ENCODE data around the gene AP1M2.

The AP1M2 gene

GRCh38 chr19:10568826-10569651 lies 18.1 kb downstream of the AP1M2 start, which contains the start of gene CDKN2D:
CDKN2D (minus strand) TSS chr19:10568979; CDS start chr19:10568653, 326 bp downstream.
- TF ChIP-seq CTCF (conservative IDR thresholded peaks at IDR 0.05; ENCODE audit: low read depth, low read length) = no peak
- DNase-seq (ENCODE audit: low read depth) = peak; percentile 96
- H3K4me3 ChIP-seq (ENCODE audit: low read length) = peak within 1 kb of the TSS; percentile 62

DNA sequence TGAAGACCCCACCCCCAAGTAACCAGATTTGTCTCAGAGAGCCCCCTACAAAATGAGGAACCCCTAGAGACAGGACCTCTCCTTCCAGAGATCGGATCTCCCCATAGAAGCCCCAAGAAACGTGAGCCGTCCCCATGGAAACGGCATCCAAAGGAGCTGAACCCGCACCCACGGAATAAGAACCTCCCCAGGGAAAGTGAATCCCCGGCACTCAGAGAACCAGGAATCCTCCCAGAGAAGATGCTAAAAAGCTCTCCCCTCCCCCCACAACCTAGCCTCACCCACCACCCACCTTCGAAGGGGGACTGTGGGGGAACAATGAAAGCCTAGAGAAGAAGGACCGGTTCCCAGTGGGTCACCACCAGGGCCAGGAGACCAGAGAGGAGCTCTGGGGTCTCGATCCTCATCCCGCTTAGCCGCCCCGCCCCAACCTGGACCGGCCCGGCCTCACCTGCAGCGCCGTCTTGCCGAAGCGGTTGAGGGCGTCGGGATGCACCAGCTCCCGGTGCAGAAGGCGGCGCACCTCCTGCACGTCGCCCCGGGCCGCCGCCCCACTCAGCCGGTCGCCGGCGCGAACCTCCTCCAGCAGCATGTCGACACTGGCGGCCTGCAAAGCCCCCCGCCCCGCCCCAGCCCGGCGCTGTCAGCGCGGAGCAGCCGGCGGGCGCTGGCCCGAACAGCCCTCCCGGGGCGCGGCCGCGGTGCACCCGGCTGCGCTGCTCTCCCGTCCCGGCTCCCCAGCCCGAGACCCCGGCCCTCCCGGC lies 18.9 kb downstream of the AP1M2 start:
- DNase-seq (ENCODE audit: low read depth) = no peak
- H3K4me3 ChIP-seq (ENCODE audit: low read length) = peak overlapping the region; percentile 62
- TF ChIP-seq CTCF (conservative IDR thresholded peaks at IDR 0.05; ENCODE audit: low read depth, low read length) = no peak

DNA sequence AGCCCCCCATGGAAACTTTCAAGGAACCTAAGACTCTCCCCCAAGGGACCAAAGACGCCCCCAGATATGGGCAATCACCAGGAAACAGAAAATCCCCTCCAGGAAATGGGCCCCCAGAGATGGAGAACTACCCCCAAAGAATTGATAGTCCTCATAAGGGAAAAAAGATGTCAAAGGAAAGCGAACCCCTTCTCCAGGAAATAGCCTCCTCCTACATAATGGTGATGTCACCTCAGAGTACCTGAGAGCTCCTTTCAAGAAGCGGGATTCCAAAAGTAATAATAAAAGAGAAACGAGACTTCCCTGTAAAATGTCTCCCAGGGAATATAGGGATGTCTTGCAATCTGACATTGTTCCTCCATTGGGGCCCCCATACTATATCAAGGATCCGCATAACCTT lies 19.5 kb downstream of the AP1M2 start:
- TF ChIP-seq CTCF (conservative IDR thresholded peaks at IDR 0.05; ENCODE audit: low read depth, low read length) = no peak
- no peak for DNase-seq (ENCODE audit: low read depth)
- H3K4me3 ChIP-seq (ENCODE audit: low read length) = peak overlapping the region; percentile 62

DNA sequence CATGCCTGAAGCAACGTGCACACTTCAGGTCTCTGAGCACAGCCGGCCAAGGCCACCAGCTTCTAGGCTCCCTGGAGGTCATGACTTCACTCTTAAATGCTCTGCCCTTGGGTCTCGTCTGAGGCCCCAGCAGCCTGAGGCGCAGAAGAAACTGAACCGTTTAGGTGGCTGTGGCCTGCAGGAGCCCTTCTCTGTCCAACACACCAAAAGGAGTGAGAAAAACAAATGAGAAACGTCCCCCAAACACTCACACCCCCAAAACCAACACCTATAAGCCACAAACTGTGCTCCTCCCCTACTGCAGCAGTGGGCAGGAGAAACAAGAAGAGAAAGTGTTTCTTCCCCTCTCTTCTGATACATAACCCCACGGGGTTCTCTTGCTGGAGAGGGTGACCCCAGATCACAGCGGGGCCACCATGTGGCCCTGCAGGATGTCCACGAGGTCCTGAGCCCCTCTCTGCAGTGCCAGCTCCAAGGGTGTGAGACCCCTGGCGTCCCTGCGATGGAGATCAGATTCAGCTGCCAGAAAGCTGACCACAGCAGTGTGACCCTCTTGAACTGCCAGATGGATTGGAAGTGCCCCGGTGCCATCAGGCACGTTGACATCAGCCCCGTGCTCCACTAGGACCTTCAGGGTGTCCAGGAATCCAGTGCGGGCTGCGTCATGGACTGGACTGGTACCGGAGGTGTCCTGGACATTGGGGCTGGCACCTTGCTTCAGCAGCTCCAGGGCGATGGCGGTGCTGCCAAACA lies 20.3 kb downstream of the AP1M2 start:
- no peak overlapping the region for H3K4me3 ChIP-seq (ENCODE audit: low read length)
- TF ChIP-seq CTCF (conservative IDR thresholded peaks at IDR 0.05; ENCODE audit: low read depth, low read length) = no peak
- DNase-seq (ENCODE audit: low read depth) = no peak

DNA sequence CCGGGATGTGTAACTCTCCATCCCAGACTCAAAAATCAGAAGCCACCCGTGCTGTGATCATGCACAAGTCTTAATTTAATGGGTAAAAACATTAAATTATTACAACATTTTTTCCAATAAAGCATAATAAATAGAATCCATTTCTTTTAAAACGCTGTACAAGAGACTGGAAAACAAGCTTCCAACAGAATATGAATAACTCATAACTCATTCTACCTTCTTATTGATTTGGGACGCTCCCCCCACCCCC lies 20.8 kb downstream of the AP1M2 start:
- H3K4me3 ChIP-seq (ENCODE audit: low read length) = peak overlapping the region; percentile 87
- DNase-seq (ENCODE audit: low read depth) = no peak
- no peak for TF ChIP-seq CTCF (conservative IDR thresholded peaks at IDR 0.05; ENCODE audit: low read depth, low read length)

DNA sequence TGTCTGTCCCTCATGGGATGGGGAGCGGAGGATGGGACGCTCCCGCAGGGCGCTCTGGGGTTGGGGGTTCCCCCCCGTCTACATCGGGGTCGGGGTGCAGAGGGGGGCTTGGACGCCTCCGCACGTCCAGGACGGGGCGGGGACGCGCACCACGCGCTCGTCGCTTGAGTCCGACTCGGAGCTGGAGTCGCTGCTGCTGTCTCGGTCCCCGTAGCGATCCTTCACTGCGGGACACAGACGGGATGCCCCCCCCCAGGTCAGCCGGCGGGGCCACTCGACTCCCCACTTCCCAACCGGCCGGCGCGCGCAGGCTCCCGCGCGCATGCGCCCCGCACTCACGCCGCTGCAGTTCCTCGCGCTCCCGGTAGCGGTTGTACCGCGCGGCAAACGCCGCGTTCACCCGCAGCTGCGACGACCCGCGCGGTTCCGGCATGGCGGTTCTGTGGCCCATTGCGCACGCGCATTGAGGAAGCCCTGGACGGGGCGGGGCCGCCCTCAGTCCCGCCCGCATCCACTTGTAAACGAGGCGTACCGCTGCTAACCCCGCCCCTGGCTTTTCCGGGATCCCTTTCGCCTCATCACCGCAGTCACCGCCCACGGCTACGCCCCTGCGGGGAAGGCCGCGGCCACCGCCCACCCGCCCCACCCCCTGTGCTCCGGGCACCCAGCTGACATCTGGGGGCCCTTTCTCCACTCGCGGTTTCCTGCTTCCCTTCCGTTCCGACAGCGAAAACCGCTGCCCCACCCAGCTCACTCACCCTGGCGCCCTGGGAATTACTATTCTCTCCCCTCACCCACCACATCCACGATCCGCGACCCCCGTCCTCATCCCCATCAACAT lies 21.3 kb downstream of the AP1M2 start, which contains the start of gene KRI1:
TSS of gene KRI1 (minus strand) at position 444 of the 841 bp plus-strand sequence. CDS start at position 433, 11 bp downstream.
- DNase-seq (ENCODE audit: low read depth) = peak; percentile 77

More for the DNA sequence above, 21.3 kb downstream of the AP1M2 start, which contains the start of gene KRI1:
- peak within 1 kb of the TSS; percentile 87 for H3K4me3 ChIP-seq (ENCODE audit: low read length)
- peak; percentile 26 for TF ChIP-seq CTCF (conservative IDR thresholded peaks at IDR 0.05; ENCODE audit: low read depth, low read length)

Data from retinal pigment epithelial cell (primary cell).